HT1080 (cell line): ENCODE measurements around the gene SNU13. TPM values are rescaled to one million over a fixed set of nuclear protein-coding genes. Genes with fewer than 3 reads are reported as not detected.
"Not testable (repeated sequence)": the region's sequence is repeated elsewhere in the genome, so short reads cannot be mapped to it uniquely, and the experiment has no call there.

Experiments
- DNase-seq: peaks from one replicate; pipeline ENCODE4 v3.0.0-alpha.2; 2015; ENCODE audit warnings: low read depth
- total RNA-seq: library from RNA; depleted of rRNA; stranded (reverse); fragments of >200 nt; shearing (Covaris generic); gene quantifications from 2 replicates; pipeline ENCODE4 v1.2.3, GENCODE V29; 2014

The SNU13 gene
- total RNA-seq, 1 experiment from 2014 or later: 305 TPM

DNA sequence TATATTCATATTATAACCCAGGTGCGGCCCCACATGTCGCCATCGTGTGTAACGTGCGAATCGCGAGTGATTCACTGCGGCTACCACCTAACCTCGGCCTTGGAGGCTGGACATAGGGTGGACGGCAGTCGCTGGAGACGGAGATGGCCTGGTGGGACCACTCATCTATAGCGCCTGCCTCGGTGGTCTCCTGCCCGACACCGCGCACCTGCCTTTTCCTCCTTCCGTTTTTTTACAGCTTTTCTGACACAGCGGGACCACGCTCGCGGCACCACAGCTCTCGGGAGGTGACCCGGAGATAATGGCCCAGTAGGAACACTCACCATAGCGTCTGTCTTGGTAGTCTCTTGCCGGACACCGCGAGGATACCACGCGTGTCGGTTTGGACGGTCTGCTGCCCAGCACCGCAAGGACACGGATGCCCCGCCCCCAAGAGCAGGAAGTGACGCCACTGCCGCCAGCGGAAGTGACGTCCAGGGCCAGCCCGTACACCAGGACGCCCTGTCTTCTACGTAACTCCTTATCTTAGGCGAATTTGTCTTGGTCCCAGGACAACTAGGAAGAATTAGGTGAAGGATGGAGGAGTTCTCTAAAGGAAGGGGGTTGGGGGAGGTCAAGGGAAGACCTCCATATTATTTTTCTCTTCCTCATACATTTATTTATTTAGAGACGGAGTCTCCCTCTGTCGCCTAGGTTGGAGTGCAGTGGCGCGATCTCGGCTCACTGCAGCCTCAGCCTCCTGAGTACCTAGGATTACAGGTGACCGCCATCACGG lies 6.4 kb downstream of the SNU13 start:
- peak; percentile 80 for DNase-seq

DNA sequence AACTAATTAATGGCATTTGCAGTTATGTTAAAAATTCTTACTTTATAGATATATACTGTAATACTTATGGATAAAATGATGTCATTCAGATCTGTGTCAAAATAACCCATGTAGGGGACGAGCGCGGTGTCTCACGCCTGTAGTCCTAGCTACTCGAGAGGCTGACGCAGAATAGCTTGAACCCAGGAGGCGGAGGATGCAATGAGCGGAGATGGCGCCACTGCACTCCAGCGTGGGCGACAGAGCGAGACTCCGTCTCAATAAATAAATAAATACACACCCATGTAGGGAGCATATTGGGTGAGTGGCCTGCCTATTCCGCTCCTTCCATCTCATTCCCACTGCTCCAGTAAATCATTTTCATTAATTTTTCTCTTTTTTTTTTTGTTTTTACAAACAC lies 7.1 kb downstream of the SNU13 start:
- no peak for DNase-seq

DNA sequence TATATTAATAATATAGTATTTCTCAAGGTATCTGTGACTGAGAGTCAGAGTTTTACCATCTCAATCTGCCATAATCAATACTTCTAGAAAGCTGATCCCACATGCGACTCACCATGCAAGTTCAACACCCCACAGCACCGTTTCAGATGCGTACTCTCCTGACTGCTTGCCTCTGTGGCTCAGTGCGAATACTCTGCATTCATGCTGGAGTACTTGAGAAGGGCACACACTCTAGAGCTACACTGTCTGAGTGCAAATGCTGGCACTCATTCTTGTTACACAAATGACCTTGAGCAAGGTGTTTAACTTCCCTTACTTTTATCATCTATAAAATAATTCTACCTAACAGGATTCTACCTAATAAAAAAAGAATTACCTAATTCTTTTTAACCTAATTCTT lies 12.5 kb downstream of the SNU13 start:
- DNase-seq: no peak

DNA sequence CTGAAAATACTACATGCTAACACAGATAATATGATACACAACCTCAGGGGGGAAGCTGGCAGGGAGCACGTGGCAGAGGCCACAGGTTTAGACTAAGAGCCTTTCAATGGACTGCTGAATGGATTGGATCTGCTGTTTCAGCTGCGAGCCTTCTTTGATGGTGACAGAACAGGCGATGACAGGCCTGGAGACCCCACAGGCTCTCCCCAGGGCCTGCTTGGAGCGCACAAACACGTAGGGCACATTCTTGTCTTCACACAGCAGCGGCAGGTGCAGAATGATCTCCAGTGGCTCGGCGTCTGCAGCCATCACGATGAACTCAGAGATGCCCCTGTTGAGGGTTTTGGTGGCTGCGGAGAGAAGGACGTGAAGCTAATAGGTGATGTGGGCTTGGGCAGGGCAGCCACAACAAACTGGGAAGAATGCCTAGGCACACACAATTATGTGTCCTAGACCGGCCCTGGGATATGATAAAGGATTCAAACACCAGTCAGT lies 13.8 kb downstream of the SNU13 start:
- DNase-seq: no peak

DNA sequence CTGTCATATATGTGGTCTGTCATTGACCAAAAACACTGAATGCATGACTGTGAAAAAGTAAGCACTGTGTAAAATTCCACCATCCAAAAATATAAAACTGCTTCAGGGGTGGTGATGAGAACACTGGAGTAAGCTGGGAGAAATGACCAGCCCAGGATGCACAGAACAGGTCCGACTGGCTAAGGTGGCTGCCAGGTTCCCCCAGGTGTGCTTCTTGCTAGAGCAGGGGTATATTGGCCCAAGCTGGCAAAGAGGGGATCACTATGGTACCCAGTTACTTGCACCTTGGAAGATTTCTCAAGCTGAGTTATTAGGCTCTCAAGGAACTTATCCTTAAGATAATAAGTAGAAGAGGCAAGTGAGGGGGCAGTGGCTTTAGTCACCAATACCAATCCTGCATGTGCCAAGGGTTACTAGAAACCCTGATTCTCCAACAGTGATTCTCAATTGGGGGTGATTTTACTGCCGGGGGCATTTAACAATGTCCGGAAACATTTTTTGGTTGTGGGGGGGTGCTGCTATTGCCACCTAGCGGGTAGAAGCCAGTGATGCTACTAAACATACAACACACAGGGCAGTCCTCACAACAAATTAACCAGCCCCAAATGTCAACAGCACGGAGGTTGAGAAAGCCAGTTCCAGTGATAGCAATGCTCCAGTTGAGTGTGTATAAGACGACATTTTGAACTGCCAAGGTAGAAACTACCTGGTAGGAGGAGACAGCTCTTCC lies 15.7 kb downstream of the SNU13 start:
- DNase-seq: no peak

DNA sequence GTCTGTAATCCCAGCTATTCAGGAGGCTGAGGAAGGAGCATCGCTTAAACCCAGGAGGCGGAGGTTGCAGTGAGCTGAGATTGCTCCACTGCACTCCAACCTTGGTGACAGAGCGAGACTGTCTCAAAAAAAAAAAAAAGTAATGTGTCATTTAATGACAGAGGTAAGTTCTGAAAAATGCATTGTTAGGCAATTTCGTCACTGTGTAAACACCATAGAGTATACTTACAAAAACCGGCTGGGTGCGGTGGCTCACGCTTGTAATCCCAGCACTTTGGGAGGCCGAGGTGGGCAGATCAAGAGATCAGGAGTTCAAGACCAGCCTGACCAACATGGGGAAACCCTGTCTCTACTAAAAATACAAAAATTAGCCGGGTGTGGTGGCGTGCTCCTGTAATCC lies 16.6 kb downstream of the SNU13 start:
- DNase-seq: not testable (repeated sequence)

DNA sequence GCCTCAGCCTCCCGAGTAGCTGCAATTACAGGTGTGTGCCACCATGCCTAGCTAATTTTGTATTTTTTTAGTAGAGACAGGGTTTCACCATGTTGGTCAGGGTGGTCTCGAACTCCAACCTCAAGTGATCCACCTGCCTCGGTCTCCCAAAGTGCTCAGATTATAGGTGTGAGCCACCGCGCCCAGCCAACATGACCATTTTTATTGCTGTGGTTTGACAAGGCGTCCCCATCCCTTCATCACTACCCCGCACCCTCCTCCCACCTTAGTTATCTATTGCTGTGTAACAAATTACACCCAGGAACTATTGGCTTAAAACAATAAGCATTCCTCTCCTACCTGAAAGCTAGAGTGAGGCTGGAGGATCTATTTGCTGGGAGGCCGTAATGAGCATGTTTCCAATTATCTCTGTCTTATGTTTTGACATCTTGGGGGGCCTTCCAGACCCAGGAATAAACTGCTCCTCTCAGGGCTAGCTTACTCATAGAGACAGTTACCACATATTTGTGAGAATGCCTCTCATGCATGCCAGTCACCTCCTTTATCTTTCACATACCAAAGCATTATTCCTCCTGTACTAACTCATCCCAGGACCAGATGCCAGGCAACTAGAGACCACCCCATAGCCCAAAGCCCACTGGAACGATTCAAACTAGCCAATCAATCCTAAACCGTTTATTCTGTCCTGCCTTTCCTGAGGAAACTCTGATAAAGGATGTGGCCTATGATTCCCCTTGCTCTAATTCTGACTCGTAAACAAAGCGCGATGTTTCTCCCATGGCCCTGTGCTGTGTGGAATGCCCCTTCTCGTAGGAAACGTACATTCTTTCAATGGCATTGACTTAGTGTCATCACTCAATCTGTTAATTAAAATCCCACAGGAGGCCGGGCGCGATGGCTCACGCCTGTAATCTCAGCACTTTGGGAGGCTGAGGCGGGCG lies 19.4 kb downstream of the SNU13 start:
- DNase-seq: peak; percentile 62

DNA sequence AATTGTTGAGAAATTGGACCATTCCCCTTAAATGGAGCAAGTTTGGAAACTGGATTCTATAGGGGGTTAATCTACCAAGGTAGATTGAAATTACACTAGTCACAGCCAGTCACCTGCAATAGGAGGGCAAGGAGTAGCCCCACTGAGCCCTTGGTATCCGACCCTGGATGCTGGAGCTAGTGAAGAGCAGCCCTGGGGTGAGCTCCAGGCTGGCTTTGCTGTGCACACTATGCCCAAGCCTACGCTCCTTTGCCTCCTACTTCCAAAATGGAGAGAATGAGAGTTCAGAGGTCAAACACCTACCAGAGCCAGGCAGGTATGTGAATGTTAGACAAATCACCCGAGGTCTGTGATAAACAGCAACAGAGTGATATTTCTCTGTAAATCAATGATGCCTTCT lies 23.7 kb downstream of the SNU13 start:
- DNase-seq: no peak

DNA sequence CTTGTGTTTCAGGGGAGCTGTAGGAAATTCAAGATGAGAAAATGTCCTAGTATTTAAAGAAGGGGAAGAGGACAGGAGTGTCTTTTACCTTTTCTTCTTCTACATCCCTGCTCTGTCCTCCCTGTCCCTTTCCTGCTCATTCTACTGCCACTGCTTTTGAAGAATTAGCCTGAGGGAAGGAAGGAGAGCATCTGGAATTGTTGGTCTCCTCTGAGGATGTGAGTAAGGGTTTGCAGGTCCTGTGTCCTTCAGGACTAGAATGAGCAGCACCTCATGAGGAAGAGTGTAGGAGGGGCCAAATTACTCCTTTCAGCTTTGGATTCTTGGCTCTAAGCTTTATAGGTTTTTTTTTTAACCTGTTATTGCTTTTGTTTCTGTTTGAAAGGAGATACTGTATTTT lies 24.2 kb downstream of the SNU13 start:
- DNase-seq: no peak

DNA sequence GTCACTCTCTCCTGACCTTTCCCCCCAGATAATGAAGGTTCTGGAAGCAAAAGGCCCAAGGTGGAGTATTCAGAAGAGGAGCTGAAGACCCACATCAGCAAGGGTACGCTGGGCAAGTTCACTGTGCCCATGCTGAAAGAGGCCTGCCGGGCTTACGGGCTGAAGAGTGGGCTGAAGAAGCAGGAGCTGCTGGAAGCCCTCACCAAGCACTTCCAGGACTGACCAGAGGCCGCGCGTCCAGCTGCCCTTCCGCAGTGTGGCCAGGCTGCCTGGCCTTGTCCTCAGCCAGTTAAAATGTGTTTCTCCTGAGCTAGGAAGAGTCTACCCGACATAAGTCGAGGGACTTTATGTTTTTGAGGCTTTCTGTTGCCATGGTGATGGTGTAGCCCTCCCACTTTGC lies 25.1 kb downstream of the SNU13 start:
- not testable (repeated sequence) for DNase-seq

DNA sequence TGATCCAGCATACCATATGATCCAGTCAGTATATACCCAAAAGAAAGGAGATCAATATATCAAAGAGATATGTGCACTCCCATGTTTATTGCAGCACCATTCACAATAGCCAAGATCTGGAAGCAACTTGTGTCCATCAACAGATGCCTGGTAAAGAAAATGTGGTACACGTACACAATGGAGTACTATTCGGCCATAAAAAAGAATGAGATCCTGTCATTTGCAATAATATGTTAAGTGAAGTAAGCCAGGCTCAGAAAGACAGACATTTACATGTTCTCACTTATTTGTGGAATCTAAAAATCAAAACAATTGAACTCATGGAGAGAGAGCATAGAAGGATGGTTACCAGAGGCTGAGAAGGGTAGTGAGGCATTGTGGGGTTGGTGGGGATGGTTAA lies 27.0 kb downstream of the SNU13 start:
- DNase-seq: no peak

DNA sequence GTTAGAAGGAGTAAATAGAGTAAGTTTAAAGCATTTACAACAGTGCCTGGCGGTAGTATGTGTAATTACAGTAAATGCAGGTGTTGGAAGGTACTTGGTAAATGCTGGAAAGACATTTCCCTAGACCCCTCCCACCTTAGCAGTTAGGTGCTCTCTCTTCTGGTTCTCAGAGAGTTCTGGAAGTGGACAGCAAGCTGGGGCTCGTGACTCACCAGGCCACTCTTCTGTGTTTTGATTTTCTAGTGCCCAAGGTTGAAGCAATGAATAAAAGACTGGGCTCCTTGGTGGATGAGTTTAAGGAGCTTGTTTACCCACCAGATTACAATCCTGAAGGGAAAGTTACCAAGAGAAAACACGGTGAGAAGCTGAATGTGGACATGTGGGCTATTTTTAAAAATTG lies 27.6 kb downstream of the SNU13 start:
- no peak for DNase-seq

DNA sequence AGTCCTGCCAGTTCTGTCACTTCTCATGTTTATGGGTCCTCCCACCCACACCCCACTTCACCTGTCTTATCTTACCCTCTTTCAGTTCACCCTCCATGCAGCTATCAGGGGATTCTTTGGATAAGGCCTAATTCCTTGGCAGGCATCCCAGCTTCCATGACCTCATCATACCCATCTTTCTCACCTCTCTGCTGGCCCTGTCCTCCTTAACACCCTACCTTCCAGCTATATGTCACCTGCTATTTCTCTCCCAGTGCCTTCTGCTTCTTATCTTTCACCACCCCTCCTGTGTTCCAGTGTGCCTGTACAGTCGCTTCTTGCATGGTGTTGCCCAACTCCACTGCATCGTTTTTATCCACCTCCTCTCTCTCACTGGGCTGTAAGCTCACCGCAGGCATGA lies 28.3 kb downstream of the SNU13 start:
- no peak for DNase-seq

DNA sequence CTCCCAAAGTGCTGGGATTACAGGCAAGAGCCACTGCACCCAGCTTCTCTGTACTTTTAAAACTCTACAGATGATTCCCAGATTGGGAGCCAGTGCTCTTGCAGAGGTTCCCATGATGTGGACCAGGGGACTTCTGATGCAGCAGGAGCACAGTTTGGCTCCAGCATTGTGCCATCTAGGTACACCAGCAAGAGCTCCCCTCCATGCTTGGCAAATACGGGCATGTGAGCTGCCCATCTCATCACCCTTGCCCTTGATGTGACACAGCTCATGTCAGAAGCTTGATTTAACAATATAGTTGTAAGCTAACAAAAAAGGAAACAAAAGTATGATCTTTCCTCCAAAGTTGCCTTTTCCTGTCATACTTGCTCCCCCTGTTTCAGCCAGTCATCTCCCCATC lies 28.7 kb downstream of the SNU13 start:
- no peak for DNase-seq

DNA sequence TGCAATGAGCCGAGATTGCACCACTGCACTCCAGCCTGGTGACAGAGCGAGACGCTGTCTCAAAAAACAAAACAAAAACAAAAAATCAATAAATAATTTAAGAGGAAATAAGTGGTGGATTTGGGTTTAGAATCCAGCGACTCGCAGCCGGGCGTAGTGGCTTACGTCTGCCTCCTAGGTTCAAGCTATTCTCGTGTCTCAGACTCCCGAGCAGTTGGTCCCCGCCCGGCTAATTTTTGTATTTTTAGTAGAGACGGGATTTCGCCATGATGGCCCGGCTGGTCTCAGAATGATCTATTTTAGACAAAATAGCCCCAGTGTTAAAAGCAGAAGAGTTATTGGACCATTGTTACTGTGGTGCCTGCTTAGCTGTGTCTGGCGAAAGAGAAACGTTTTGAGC lies 29.8 kb downstream of the SNU13 start:
- no peak for DNase-seq

DNA sequence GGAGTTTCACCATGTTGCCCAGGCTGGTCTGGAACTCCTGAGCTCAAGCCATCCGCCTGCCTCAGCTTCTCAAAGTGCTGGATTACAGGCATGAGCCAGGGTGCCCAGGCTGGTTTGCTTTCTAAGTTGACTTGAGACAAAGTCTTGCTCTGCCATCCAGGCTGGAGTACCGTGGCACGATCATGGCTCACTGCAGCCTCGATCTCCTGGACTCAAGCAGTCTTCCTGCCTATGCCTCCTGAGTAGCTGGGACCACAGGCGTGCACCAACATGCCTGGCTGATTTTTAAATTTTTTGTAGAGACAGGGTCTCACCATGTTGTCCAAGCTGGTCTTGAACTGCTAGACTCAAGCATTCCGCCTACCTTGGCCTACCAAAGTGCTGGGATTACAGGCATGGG lies 31.0 kb downstream of the SNU13 start:
- DNase-seq: no peak

DNA sequence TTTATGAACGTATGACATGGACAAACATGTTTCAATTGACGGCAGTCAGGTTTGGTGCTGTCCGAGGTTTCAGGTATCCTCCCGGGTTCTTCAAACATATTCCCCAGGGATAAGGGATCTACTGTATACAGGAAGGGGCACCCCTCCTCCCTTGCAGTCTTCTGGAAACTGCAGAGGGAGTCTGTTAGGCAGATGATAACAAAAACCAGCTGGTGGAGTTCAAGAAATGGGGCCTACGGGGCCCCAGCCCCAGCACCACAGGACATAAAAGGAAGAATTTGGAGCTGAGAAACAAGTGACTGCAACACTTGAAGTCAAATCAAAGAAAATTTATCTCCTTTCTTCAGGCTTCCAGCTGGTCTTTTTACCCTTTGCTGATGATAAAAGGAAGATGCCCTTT lies 32.1 kb downstream of the SNU13 start:
- no peak for DNase-seq

DNA sequence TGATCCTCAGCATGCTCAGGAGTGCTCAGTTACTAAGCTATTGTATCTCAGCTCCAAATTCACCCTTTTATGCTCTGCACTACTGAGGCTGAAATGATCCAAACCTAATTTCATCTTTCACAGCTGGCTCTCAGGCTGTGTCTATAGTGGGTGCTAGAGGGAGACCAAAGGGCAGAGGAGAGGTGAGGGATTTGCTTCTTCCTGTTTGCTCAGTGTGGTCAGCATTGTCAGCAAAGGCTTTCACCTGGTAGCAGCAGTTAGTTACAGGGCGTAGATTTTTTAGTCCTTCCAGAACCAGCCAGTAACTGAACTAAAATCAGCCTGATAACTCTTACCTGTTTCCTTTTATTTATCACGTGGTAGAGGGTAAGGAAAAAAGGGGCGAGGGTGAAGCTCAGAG lies 34.3 kb downstream of the SNU13 start:
- DNase-seq: no peak

DNA sequence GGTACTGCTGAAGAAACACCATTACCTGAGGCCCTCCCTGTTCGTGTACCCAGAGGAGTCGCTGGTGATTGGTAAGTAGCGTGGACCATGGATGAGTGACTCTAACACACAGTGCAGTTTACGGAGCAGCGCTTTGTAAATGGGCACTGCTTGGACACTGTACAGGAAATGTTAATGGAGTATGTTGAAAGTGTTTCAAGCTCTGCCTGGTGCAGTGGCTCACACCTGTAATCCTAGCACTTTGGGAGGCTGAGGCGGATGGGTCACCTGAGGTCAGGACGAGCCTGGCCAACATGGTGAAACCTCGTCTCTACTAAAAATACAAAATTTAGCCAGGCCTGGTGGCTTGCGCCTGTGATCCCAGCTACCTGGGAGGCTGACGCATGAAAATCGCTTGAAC lies 37.8 kb downstream of the SNU13 start:
- no peak for DNase-seq

DNA sequence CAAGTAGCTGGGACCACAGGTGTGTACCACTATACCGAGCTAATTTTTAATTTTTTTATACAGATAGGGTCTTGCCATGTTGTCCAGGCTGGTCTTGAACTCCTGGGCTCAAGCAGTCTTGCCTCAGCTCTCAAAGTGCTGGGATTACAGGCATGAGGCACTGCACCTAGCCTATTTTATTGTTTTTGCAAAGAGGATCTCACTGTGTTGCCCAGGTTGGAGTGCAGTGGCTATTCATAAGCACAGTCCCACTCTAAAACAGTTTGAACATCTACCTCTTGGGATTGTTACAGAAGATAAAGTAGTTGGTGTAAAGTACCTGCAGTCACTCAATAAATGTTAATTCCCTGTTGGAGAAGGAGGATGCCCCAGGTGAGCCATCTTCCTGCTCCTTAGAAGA lies 38.4 kb downstream of the SNU13 start:
- no peak for DNase-seq

DNA sequence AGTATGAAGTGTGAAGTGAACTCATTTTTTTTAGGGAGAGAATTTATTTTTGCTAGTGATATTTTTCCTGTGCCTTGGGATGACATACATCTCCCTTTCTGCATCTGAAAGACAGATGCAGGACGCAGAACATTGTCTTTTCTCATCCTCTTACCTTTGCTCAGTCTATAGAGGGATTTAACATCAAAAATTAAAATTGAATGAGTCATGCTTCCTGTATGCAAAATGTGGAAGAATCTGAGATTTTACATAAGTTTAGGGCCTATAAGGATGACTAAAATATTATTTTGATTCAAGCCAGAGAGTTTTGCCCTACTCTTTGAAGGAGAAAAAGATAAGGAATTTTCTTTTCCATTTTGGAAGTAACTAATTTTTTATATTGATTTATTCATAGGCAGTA lies 40.2 kb downstream of the SNU13 start:
- no peak for DNase-seq

DNA sequence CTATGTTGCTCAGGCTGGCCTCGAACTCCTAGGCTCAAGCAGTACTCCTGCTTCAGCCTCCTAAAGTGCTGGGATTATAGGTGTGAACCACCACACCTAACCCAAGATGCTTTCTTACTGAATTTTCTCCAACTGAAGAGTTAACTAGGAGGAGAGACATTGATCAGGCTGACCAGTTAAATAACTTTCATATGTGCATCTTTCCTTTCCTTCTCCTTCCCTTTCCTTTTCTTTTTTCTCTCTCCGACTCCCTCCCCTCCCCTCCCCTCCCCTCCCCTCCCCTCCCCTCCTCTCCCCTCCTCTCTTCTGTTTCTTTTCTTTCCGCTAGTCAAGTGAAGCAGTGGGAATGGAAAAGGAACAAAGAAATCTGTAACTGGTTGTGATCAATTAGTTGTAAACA lies 40.9 kb downstream of the SNU13 start:
- no peak for DNase-seq
